Endodermal cell (in vitro differentiated cells): Measurements from ENCODE around the gene GAS2L3. TPM values are rescaled to one million over a fixed set of nuclear protein-coding genes. Genes with fewer than 3 reads are reported as not detected.
A peak's percentile ranks its signal among the peaks of the same experiment; 100 is the strongest.
"Not testable (repeated sequence)": the region's sequence is repeated elsewhere in the genome, so short reads cannot be mapped to it uniquely, and the experiment has no call there.

Experiments
- DNase-seq: peaks from one replicate; pipeline ENCODE4 v3.0.0-alpha.2; 2017
- H3K27ac ChIP-seq: 2 replicates; pipeline ENCODE4 v1.5.1; 2013; ENCODE audit warnings: mild to moderate bottlenecking, low read depth, low read length, moderate library complexity
- H3K27me3 ChIP-seq: 2 replicates; pipeline ENCODE4 v1.6.1; 2013; ENCODE audit warnings: mild to moderate bottlenecking, low read length, moderate library complexity; ENCODE audit not compliant: insufficient read depth, control insufficient read depth, poor library complexity, severe bottlenecking
- H3K36me3 ChIP-seq: 2 replicates; pipeline ENCODE4 v1.7.0; 2013; ENCODE audit warnings: mild to moderate bottlenecking, low read length, moderate library complexity; ENCODE audit not compliant: control insufficient read depth, insufficient read depth
- H3K4me1 ChIP-seq: one replicate; pipeline ENCODE4 v1.7.0; 2013; ENCODE audit warnings: low read length; ENCODE audit not compliant: control insufficient read depth, insufficient read depth
- H3K4me3 ChIP-seq: 2 replicates; pipeline ENCODE4 v1.5.1; 2013; ENCODE audit warnings: mild to moderate bottlenecking, low read length, moderate library complexity
- H3K9ac ChIP-seq: 2 replicates; pipeline ENCODE4 v1.6.1; 2013; ENCODE audit warnings: mild to moderate bottlenecking, low read length, moderate library complexity; ENCODE audit not compliant: poor library complexity, severe bottlenecking; ENCODE audit errors: extremely low read depth
- H3K9me3 ChIP-seq: 2 replicates; pipeline ENCODE4 v1.6.1; 2013; ENCODE audit warnings: mild to moderate bottlenecking, low read length, moderate library complexity; ENCODE audit not compliant: control insufficient read depth
- H3K27ac Mint-ChIP-seq: 2 replicates; pipeline ENCODE4 v1.8.0; 2020; ENCODE audit warnings: mixed read lengths
- H3K27me3 Mint-ChIP-seq: 2 replicates; pipeline ENCODE4 v1.8.0; 2021; ENCODE audit warnings: mild to moderate bottlenecking, mixed read lengths; ENCODE audit not compliant: insufficient read depth
- H3K36me3 Mint-ChIP-seq: 2 replicates; pipeline ENCODE4 v1.8.0; 2020; ENCODE audit warnings: low read depth, mixed read lengths
- H3K4me1 Mint-ChIP-seq: 2 replicates; pipeline ENCODE4 v1.8.0; 2020; ENCODE audit warnings: mixed read lengths
- H3K4me3 Mint-ChIP-seq: 2 replicates; pipeline ENCODE4 v1.8.0; 2020; ENCODE audit warnings: mild to moderate bottlenecking, moderate library complexity, mixed read lengths
- H3K9me3 Mint-ChIP-seq: 2 replicates; pipeline ENCODE4 v1.8.0; 2020; ENCODE audit warnings: mild to moderate bottlenecking, mixed read lengths
- WGBS, 2 experiments: methylation state at CpG; one replicate each; pipeline versions ENCODE4 v1.1.5 to v1.1.7; 2013; ENCODE audit warnings: missing lambda C conversion rate in 2 of 2, mixed read lengths in 1 of 2; ENCODE audit not compliant: insufficient coverage in 1 of 2, insufficient read length in 1 of 2; 5-methylcytosine and 5-hydroxymethylcytosine counted together
- total RNA-seq, 2 donors: library from RNA; stranded (reverse); fragmentation: NEBNext Ultra II Directional in 1 of 2; extraction: Animal tissue kit (Norgen Biotek cat#: 25700) in 1 of 2; gene quantifications; 2 replicates in 1 of 2; 3 replicates in 1 of 2; pipeline ENCODE4 v1.2.1, GENCODE V29; 2021
- TF ChIP-seq, protein P1 (sequence below): fragments of 200-600 bp; sonication (generic); conservative IDR thresholded peaks from 2 replicates; pipeline ENCODE4 v1.5.0; 2021; ENCODE audit warnings: antibody characterized with exemption, mild to moderate bottlenecking

GAS2L3 gene
- total RNA-seq, 2 donors from 2014 or later: 13.5 to 26.8 TPM

GRCh38 chr12:100591979-100592378 is 18.5 kb downstream of the GAS2L3 start:
- H3K4me1 ChIP-seq: no peaks in the 10 kb centered on the region
- H3K36me3 ChIP-seq: no peaks in the 10 kb centered on the region
- Mint-ChIP-seq H3K4me3 (no peak overlapping the region), H3K27me3 (no peaks in the 10 kb centered on the region), H3K27ac (no peak overlapping the region), H3K4me1 (peaks cover 7% of the 10 kb centered on the region), H3K9me3 (peaks cover 36% of the 10 kb centered on the region), H3K36me3 (peaks cover 12% of the 10 kb centered on the region)
- H3K27me3 ChIP-seq: no peaks in the 10 kb centered on the region
- 100% methylated on average over 3 of the region's 4 CpGs; no CpG with 5 or more reads in 1 of the 2 experiments for WGBS, 2 experiments
- H3K9ac ChIP-seq: no peak overlapping the region
- peaks cover 30% of the 10 kb centered on the region for H3K9me3 ChIP-seq
- TF ChIP-seq, protein P1, sequence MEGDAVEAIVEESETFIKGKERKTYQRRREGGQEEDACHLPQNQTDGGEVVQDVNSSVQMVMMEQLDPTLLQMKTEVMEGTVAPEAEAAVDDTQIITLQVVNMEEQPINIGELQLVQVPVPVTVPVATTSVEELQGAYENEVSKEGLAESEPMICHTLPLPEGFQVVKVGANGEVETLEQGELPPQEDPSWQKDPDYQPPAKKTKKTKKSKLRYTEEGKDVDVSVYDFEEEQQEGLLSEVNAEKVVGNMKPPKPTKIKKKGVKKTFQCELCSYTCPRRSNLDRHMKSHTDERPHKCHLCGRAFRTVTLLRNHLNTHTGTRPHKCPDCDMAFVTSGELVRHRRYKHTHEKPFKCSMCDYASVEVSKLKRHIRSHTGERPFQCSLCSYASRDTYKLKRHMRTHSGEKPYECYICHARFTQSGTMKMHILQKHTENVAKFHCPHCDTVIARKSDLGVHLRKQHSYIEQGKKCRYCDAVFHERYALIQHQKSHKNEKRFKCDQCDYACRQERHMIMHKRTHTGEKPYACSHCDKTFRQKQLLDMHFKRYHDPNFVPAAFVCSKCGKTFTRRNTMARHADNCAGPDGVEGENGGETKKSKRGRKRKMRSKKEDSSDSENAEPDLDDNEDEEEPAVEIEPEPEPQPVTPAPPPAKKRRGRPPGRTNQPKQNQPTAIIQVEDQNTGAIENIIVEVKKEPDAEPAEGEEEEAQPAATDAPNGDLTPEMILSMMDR: no peak
- no peak for DNase-seq
- H3K4me3 ChIP-seq: no peak overlapping the region
- H3K27ac ChIP-seq: no peak overlapping the region

GRCh38 chr12:100593490-100593889 is 20.0 kb downstream of the GAS2L3 start:
- TF ChIP-seq, protein P1: no peak
- Histone ChIP-seq H3K9me3 (peaks cover 17% of the 10 kb centered on the region), H3K4me3 (no peak overlapping the region), H3K4me1 (no peaks in the 10 kb centered on the region), H3K27ac (peak overlapping the region; percentile 88), H3K36me3 (no peaks in the 10 kb centered on the region), H3K27me3 (no peaks in the 10 kb centered on the region), H3K9ac (no peak overlapping the region)
- H3K27me3 Mint-ChIP-seq: no peaks in the 10 kb centered on the region
- no peak overlapping the region for H3K27ac Mint-ChIP-seq
- WGBS, 2 experiments: 56 to 83% methylated on average over 2 to 5 of the region's 5 CpGs
- peaks cover 7% of the 10 kb centered on the region for H3K36me3 Mint-ChIP-seq
- no peak for DNase-seq
- peaks cover 7% of the 10 kb centered on the region for H3K4me1 Mint-ChIP-seq
- H3K9me3 Mint-ChIP-seq: peaks cover 22% of the 10 kb centered on the region
- H3K4me3 Mint-ChIP-seq: no peak overlapping the region

GRCh38 chr12:100601626-100602025 is 28.1 kb downstream of the GAS2L3 start:
- TF ChIP-seq, protein P1: no peak
- Histone ChIP-seq H3K27ac (no peak overlapping the region), H3K9me3 (no peaks in the 10 kb centered on the region), H3K4me3 (no peak overlapping the region), H3K9ac (no peak overlapping the region), H3K36me3 (peaks cover 7% of the 10 kb centered on the region), H3K4me1 (no peaks in the 10 kb centered on the region), H3K27me3 (no peaks in the 10 kb centered on the region)
- H3K36me3 Mint-ChIP-seq: peaks cover 6% of the 10 kb centered on the region
- H3K27me3 Mint-ChIP-seq: no peaks in the 10 kb centered on the region
- DNase-seq: no peak
- H3K27ac Mint-ChIP-seq: no peak overlapping the region
- H3K4me3 Mint-ChIP-seq: no peak overlapping the region
- WGBS, 2 experiments: 83% methylated on average over 1 of the region's 1 CpG; no CpG with 5 or more reads in 1 of the 2 experiments
- H3K4me1 Mint-ChIP-seq: no peaks in the 10 kb centered on the region
- H3K9me3 Mint-ChIP-seq: no peaks in the 10 kb centered on the region

- not testable (repeated sequence) for H3K9me3 Mint-ChIP-seq, H3K36me3 ChIP-seq, H3K27ac ChIP-seq, H3K27me3 ChIP-seq, H3K27me3 Mint-ChIP-seq, H3K4me3 Mint-ChIP-seq, H3K36me3 Mint-ChIP-seq, H3K27ac Mint-ChIP-seq, H3K9ac ChIP-seq, H3K4me1 ChIP-seq, DNase-seq, H3K9me3 ChIP-seq, H3K4me3 ChIP-seq, H3K4me1 Mint-ChIP-seq
- 80 to 83% methylated on average over 1 of the region's 1 CpG for WGBS, 2 experiments
Measured at GRCh38 chr12:100602997-100603396, 29.5 kb downstream of the GAS2L3 start.
